H4 (cell line): ENCODE measurements around the gene SNAP47. TPM values are rescaled to one million over a fixed set of nuclear protein-coding genes. Genes with fewer than 3 reads are reported as not detected.

Experiments used
- DNase-seq: peaks from one replicate; pipeline ENCODE4 v3.0.0-alpha.2; 2015; ENCODE audit warnings: low spot score
- total RNA-seq: library from RNA; depleted of rRNA; stranded (reverse); fragments of >200 nt; shearing (Covaris generic); gene quantifications from 2 replicates; pipeline ENCODE4 v1.2.3, GENCODE V29; 2014

Gene SNAP47
- total RNA-seq, 1 experiment from 2014 or later, result 61.6 TPM

DNA sequence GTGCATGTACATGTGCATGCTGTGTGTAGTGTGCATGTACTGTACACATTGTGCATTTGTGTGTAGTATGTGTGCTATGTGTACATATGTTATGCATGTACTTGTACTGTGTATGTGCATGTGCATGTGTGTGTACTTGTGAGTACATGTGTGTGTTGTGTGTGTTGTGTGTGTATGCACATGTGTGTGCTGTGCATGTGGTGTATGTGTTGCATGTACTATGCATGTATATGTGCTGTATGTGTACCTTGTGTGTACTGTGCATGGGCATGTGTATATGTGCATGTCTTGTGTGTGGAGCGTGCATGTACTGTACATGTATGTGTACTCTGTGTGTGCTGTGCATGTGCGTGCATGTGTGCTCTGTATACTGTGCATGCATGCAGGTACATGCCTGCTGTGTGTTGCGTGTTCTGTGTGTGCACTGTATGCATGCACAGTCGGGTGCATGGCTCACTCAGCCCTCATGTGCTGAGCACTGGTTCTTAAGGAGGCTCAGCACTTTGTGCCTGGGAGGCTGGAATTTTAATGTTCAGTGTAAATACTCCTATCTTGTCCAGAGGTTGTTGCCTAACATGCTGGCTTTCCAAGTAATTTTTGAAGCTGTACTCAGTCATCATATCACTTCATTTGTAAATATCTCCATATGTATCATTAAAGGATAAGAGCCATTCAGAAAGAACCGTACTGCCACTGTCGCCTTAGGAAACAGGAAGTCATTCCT is 32.3 kb downstream of the SNAP47 start:
- DNase-seq, result no peak

DNA sequence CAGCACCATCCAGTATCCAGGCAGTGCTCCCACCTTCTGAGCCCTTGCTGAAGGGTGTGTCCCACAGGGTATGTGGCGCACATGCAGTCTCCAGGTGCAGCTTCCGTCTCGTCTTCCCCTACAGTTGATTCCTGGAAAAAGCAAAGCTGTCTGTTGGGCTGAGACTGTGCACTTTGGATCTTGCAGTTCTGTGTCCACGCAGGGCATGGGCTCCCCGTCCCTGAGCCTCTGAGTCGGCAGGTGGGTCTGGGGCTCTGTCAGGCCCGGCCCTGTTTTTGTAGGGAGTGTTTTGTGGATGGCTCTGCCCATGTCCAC is 32.8 kb downstream of the SNAP47 start:
- no peak for DNase-seq

GRCh38 chr1:227768640-227769039 is 33.4 kb downstream of the SNAP47 start:
- DNase-seq, result no peak

- no peak for DNase-seq
Observed at GRCh38 chr1:227769047-227769935, 34.1 kb downstream of the SNAP47 start.

DNA sequence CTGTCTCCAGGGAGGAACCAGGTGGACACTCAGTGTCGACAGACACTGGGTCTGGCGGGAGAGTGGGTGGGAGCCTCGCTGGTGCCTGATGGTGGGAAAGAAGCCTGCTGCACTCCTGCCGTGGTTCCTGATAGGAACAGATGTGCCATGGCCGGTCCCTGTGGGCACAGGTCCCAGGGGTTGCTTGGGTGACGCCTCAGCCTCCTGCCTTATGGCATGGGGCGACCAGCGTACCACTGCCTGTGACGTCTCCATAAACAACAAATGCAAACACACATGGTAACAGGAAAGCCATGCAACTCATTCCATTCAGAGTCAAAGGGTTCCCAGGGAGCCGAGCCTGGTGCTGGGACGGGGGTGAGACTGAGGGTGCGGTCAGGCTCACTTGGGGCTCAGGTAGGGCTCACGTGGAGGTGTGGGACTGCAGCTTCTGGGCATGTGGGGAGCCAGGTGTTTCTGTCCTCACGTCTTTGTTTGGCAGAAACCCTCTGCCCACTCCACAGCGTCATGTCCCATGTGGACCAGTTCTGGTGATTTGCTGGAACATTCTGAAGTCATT is 34.8 kb downstream of the SNAP47 start:
- DNase-seq, result no peak

DNA sequence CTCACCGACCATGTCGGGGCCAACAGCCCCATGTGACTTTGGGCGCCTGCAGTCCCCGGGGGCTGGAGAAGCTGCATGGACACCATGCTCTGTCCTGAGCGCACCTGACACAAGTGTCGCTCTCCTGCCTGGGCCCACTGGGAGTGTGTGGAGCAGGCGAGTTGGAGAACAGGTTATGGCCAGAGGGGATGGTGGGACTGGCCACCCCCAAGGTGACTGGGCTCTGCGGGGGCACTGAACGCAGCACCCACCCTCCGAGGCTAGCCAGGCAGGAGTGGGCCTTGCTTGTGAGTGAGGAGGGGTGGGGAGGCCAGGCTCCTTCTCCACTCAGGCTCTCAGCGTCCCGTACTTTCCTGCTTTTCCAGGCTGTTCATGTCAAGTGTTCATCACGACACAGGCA is 35.6 kb downstream of the SNAP47 start:
- no peak for DNase-seq

DNA sequence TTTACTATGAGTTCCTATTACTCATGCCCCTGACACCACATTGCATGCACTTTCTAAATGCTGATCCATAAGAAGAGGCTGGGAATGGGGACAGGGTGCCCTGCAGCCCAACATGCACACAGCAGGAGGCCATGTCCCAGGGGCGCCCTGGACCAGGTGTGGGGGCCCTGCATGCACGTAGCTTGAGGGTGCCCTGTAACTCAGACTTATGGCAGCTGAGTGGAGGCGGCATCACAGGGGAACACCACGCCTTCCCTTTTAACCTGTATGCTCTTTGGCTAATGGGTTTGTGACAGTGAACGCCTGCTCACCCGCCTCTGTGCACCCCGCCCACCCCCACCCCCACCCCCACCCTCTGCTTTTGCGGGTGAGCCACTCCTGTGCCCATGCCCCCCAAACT is 36.1 kb downstream of the SNAP47 start:
- DNase-seq, result no peak

GRCh38 chr1:227771771-227772170 is 36.5 kb downstream of the SNAP47 start:
- no peak for DNase-seq

- no peak for DNase-seq
Observed at GRCh38 chr1:227773558-227773957, 38.3 kb downstream of the SNAP47 start.

- DNase-seq, result no peak
Observed at GRCh38 chr1:227774051-227774731, 39.0 kb downstream of the SNAP47 start.

DNA sequence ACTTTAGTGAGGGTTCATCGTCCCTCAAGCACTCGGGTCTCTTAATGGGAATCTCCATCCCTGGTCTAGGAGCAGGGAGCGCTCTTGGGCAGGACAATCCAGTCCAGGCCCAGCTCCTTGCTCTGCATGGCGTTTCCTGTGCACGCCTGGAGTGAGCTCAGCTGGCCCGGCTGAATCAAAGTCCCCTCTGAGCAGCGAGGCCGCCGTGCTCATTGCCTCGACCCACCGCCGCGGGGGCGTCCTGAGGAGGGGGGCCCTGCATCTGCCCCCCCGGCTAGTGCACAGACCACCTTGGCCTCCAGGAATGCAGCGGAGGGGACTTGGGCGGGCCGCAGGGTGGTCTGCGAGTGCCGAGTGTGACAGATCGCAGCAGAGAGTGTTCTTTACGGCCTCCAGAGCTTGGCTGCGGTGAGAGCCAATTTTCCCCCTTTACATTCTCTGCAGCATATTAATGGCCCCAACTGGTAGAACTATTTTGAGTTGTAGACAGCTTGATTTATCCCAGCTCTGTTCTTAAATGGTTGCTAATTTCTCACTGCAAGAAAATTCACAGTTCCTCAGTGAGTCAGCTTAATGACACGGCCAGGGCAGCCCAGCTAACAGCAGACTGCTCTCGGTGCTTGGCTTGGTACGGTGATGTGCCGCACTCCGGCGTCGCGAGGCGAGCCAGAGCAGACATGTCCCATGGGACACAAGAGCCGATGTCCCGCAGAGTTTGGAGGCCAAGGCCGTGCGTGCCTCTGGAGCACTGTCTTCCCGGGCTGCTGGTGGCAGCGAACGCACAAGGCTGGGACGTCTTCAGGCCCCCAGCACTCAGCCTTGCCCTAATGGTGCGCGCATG is 39.8 kb downstream of the SNAP47 start:
- DNase-seq, result no peak

GRCh38 chr1:227775841-227776240 is 40.6 kb downstream of the SNAP47 start:
- DNase-seq, result no peak

DNA sequence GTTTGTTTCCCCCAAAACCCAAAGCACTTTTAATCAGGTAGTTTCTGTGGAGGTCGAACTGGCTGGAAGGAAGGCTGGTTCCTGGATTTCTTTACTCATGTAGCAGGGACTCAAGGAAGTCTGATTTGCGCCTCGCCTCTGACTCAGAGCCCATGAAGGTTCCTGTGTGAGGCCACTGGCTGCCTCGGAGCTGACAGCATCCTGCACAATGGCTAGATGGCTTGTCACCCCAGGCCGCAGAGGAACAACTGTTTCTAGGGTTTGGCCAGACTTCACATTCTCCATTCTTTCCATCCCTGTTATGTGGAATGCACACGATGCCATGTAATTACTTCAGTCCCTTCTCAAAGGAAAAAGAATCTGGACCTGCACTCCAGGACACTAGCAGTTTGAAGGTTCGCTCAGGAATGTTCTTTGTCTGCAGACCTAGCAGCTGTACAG is 41.1 kb downstream of the SNAP47 start:
- no peak for DNase-seq

DNA sequence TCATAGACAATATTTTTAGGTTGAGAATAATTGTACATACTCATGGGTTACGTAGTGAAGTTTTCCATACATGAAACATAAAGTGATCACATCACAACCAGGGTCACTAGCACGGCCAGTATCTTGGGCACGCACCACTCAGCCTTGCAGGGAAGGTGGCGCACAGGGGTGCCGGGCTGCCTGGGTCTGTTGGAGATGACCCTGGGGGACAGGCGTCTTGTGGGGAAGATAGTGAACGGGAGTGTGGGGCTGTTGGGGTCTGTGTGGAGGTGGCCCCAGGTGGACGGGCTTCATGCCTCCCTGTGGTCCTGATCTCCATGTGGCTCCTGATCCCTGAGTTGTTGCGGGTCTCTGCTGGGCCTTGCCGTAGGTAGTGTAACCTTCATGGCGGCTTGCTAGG is 41.9 kb downstream of the SNAP47 start:
- no peak for DNase-seq

GRCh38 chr1:227777646-227778045 is 42.4 kb downstream of the SNAP47 start:
- DNase-seq, result no peak

DNA sequence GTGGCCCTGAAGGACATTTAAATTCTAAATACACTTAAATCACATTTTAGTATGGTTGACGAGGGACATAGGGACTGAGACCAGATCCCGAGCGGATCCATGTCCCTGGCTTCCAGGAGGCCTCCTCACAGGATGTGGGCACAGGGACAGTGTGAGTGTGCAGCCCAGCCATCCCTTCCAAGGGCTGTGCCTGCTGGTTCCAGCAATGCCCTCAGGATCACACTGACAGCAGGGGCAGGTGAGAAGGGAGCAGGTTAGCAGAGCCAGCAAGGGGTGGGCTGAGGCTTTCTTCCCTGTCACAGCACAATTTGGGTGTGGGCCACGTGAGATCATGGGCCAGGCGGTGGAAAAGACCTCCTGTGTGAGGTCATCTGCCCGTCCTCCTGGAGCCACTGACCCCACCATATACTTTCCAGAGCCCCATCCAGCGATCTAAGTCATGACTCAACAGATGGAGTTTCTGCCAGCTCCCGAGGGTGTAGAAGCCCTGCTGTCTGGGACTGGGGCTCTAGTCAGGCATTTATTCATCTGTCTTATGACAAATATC is 43.2 kb downstream of the SNAP47 start:
- no peak for DNase-seq

DNA sequence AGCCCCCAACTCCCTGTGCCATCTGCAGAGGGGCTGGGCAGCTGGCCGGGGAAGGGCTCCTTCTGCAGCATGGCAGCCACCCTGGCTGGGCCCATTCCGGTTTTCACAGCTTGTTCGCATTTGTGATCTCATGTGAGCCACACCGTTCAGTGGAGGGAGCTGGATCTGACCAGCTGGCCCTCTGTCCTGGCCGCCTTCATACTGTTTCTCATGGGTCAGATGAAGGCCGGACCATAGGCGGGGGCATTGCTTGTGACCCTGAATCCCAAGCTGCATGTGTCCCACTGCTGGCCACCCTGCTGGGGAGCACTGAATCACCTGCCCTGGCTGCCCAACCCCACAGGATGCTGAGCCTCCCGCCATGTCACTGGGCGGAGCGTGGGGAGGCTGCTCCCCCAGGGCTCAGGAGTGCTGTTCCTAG is 43.8 kb downstream of the SNAP47 start:
- no peak for DNase-seq

GRCh38 chr1:227779685-227780084 is 44.5 kb downstream of the SNAP47 start:
- DNase-seq, result no peak

DNA sequence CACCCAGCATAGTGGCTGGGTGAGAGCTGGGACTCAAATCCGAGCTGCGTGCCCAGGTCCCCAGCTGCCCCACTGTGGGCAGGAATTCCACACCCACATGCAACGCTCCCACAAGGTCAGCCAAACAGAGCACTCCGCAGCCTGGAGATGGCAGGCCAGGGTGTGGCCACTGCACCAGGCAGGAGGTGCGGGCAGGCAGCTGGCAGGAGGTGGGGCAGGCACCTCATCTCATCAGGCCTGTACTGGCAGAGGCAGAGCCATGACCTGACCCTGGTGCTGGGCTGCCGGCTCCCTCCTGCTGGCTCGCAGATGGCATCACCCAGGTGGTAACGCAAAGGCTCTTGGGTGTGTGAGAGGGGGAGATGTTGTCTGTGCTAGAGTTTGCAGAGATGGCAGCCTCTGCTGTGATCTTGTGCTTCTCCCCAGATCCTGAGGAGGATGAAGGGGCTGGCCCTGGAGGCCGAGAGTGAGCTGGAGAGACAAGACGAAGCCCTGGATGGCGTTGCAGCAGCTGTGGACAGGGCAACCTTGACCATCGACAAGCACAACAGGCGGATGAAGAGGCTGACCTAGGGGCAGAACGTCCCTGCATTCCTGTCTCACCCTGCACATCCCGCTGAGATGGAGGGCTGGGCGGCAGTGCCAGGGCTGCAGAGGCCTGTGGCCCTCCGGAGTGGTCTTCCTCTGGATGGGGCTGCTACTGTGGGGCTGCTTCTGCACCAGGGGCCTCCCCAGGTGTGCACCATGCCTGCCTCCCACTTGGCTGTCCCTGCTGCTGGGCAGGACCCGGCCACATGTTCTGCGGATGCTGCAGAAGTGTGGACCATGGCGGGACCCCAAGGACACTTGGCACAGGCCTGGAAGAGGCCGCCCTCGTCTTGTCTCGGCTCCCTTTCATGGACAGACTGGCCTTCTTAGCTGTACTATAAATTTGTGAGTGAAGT is 45.1 kb downstream of the SNAP47 start:
- DNase-seq, result no peak
